Prostate gland (tissue), 2 donors: Measurements from ENCODE around the gene AGFG1. TPM values are rescaled to one million over a fixed set of nuclear protein-coding genes. Genes with fewer than 3 reads are reported as not detected.

ENCODE experiments used
- DNase-seq: peaks from one replicate; pipeline ENCODE4 v3.0.0-alpha.2; 2019; ENCODE audit warnings: low spot score
- H3K27ac ChIP-seq, 2 donors: fragments of 200-600 bp; sonication (generic); 2 replicates each; pipeline ENCODE4 v1.5.1; 2017 to 2019
- H3K27me3 ChIP-seq: fragments of 200-600 bp; sonication (generic); replicated peaks from 2 replicates; pipeline ENCODE4 v1.5.1; 2019; ENCODE audit not compliant: insufficient read depth
- H3K36me3 ChIP-seq, 2 donors: fragments of 200-600 bp; sonication (generic); 1 replicate in 1 of 2; 2 replicates in 1 of 2; pipeline versions ENCODE4 v1.5.1 to v1.8.1; 2017 to 2019
- H3K4me1 ChIP-seq: fragments of 200-600 bp; sonication (generic); replicated peaks from 2 replicates; pipeline ENCODE4 v1.5.1; 2019
- H3K4me3 ChIP-seq, 2 donors: fragments of 200-600 bp; sonication (generic); 2 replicates each; pipeline ENCODE4 v1.5.1; 2017 to 2019
- H3K9me3 ChIP-seq: fragments of 200-600 bp; sonication (generic); 2 replicates; pipeline ENCODE4 v1.5.1; 2017
- POLR2A ChIP-seq: fragments of 450-650 bp; IDR thresholded peaks from one replicate; pipeline ENCODE4 v1.6.1; 2016; ENCODE audit warnings: antibody characterized with exemption, mild to moderate bottlenecking
- POLR2AphosphoS5 ChIP-seq: sonication (generic); formaldehyde crosslinking; IDR thresholded peaks from one replicate; pipeline ENCODE4 v1.6.1; 2017; ENCODE audit warnings: antibody characterized with exemption
- WGBS: methylation state at CpG from one replicate; pipeline ENCODE4 v1.1.5; 2018; 5-methylcytosine and 5-hydroxymethylcytosine counted together
- intact Hi-C: fragments of 100-400 bp; cut with DNase I; formaldehyde crosslinking; loops from one replicate; pipeline ENCODE4 v1.14.2; 2022
- microRNA-seq: library from miRNA; unstranded; fragments of <30 nt; microRNA quantifications from one replicate; pipeline ENCODE4, GENCODE V29; 2016
- total RNA-seq, 2 donors: library from RNA; depleted of rRNA; stranded (reverse); fragments of >200 nt; gene quantifications; one replicate each; pipeline ENCODE4 v1.1.0, GENCODE V29; 2016
- TF ChIP-seq, protein P1 (sequence below), 4 experiments: fragments of 200-600 bp in 2 of 4; fragments of 450-650 bp in 2 of 4; sonication (generic) in 2 of 4; IDR thresholded peaks; 1 replicate in 3 of 4; 2 replicates in 1 of 4; pipeline ENCODE4 v1.5.1; 2016 to 2019; ENCODE audit warnings: antibody characterized with exemption in 4 of 4, mild to moderate bottlenecking in 2 of 4, moderate library complexity in 2 of 4

AGFG1 gene
- total RNA-seq, 2 donors from 2014 or later = 40.3 to 73.7 TPM

DNA sequence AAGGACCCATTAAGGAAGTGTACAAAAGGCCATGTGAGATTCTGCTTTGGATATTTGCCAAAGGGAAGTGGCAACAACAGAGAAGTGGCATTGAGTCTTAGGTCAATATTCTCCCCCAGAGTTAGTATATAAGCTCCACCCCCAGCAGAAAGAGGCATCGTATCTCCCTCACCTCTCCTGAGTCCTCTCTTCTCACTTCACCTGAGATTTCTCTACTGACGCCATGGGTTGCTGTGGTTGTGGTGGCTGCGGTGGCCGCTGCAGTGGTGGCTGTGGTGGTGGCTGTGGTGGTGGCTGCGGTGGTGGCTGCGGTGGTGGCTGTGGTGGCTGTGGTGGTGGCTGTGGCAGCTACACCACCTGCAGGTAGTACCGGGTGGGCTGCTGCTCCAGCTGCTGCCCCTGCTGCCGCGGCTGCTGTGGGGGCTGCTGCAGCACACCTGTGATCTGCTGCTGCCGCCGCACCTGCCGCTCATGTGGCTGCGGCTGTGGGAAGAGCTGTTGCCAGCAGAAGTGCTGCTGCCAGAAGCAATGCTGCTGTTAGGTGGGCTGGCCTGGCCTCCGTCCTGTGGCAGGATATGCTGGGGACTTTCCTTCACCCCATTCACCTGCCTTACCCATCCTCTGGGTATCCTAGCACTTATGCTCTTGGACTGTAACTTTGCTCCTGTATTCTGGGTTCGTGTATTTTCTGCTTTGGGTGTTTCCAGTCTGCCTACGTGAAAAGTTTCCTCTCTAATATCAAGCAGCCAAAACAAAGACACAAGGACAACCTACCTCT, 136.8 kb downstream of the AGFG1 start:
- Histone ChIP-seq H3K27me3 (peaks cover 2% of the 10 kb centered on the region), H3K27ac (no peak overlapping the region), H3K36me3 (no peaks in the 10 kb centered on the region), H3K4me3 (no peak overlapping the region), H3K9me3 (no peaks in the 10 kb centered on the region), H3K4me1 (no peaks in the 10 kb centered on the region)
- intact Hi-C loops = no loop called here
- no peak for DNase-seq
- no peak for TF ChIP-seq POLR2AphosphoS5
- TF ChIP-seq, protein P1, sequence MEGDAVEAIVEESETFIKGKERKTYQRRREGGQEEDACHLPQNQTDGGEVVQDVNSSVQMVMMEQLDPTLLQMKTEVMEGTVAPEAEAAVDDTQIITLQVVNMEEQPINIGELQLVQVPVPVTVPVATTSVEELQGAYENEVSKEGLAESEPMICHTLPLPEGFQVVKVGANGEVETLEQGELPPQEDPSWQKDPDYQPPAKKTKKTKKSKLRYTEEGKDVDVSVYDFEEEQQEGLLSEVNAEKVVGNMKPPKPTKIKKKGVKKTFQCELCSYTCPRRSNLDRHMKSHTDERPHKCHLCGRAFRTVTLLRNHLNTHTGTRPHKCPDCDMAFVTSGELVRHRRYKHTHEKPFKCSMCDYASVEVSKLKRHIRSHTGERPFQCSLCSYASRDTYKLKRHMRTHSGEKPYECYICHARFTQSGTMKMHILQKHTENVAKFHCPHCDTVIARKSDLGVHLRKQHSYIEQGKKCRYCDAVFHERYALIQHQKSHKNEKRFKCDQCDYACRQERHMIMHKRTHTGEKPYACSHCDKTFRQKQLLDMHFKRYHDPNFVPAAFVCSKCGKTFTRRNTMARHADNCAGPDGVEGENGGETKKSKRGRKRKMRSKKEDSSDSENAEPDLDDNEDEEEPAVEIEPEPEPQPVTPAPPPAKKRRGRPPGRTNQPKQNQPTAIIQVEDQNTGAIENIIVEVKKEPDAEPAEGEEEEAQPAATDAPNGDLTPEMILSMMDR (IDR thresholded peaks at IDR 0.05) = no peak
- no peak for TF ChIP-seq POLR2A
- WGBS = 76% methylated on average over 16 of the region's 16 CpGs

DNA sequence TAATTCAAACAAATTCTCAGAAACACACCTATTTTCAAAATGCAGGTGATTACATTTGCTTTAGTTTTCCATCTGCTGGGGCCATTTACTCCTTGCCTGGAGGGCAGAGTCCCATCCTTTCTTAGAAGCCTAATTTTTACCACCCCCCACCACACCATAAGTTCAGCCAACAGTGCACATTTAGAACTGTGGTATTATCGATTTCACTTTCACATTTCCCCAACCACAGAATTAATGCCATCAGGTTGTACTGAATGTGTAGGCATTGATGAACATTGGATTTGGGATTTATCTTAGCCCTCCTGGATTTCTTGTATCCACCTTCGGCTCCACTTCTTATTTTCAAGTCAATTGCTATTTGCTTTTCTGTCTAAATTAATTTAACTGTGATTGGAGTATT, 138.2 kb downstream of the AGFG1 start:
- no peak overlapping the region for H3K27ac ChIP-seq
- H3K4me3 ChIP-seq = no peak overlapping the region
- intact Hi-C loops = no loop called here
- WGBS = 91% methylated on average over 2 of the region's 2 CpGs
- no peaks in the 10 kb centered on the region for H3K36me3 ChIP-seq
- H3K4me1 ChIP-seq = no peaks in the 10 kb centered on the region
- H3K27me3 ChIP-seq = peaks cover 2% of the 10 kb centered on the region
- H3K9me3 ChIP-seq = no peaks in the 10 kb centered on the region
- TF ChIP-seq, protein P1 (IDR thresholded peaks at IDR 0.05) = no peak
- TF ChIP-seq POLR2A = no peak
- no peak for TF ChIP-seq POLR2AphosphoS5
- no peak for DNase-seq

Small RNA genes within 50 kb of the gene (microRNA-seq; reads per million reads assigned to microRNA genes)
- not detected for gene MIR5703

Other genes starting within 250 kb of the AGFG1 start
- gene MFF, start 146.9 kb upstream of the AGFG1 start, total RNA-seq = 100 to 1,000 TPM in 1 of 2 donors, 10 to 100 TPM in 1; 94.7 to 180 TPM
- not detected for gene TM4SF20, start 92.8 kb upstream of the AGFG1 start, total RNA-seq
- gene SCYGR1, start 84.2 kb upstream of the AGFG1 start, total RNA-seq = not detected
- not detected for gene SCYGR2, start 126.7 kb downstream of the AGFG1 start, total RNA-seq
- not detected for gene SCYGR3, start 142.7 kb downstream of the AGFG1 start, total RNA-seq
- gene SCYGR4, start 145.3 kb downstream of the AGFG1 start, total RNA-seq = not detected
- gene SCYGR5, start 194.6 kb downstream of the AGFG1 start, total RNA-seq = not detected
- 1 to 10 TPM in 1 of 2 donors, under 1 TPM in 1; 0.41 to 1.3 TPM for gene SLC19A3, start 245.9 kb downstream of the AGFG1 start, total RNA-seq